HEK293 (cell line): ENCODE measurements around the gene NAA80.

Experiments used
- ZNF223 ChIP-seq: fragments of 450-650 bp; formaldehyde crosslinking; IDR thresholded peaks from 2 replicates; pipeline ENCODE4 v1.5.1; 2016; ENCODE audit warnings: missing biosample characterization, missing genetic modification characterization
- ZNF274 ChIP-seq, 2 experiments: fragments of 200-500 bp in 1 of 2; fragments of 450-650 bp in 1 of 2; sonication (Bioruptor generic) in 1 of 2; formaldehyde crosslinking in 1 of 2; IDR thresholded peaks; 2 replicates each; pipeline versions ENCODE4 v1.5.1 to v1.6.1; 2014 to 2016; ENCODE audit warnings: borderline replicate concordance in 1 of 2, inconsistent platforms in 1 of 2, low read length in 1 of 2, missing biosample characterization in 1 of 2, missing genetic modification characterization in 1 of 2
- ZNF571 ChIP-seq: fragments of 450-650 bp; formaldehyde crosslinking; IDR thresholded peaks from 2 replicates; pipeline ENCODE4 v1.5.0; 2017; ENCODE audit warnings: missing biosample characterization, missing genetic modification characterization
- ZNF707 ChIP-seq: fragments of 450-650 bp; formaldehyde crosslinking; IDR thresholded peaks from 2 replicates; pipeline ENCODE4 v1.5.1; 2016; ENCODE audit warnings: missing biosample characterization, missing genetic modification characterization
- ZNF776 ChIP-seq: fragments of 450-650 bp; formaldehyde crosslinking; IDR thresholded peaks from 2 replicates; pipeline ENCODE4 v1.5.0; 2017; ENCODE audit warnings: missing biosample characterization, missing genetic modification characterization, borderline replicate concordance
- TF ChIP-seq, protein P1 (sequence below): fragments of 450-650 bp; formaldehyde crosslinking; IDR thresholded peaks from 2 replicates; pipeline ENCODE4 v1.5.1; 2016; ENCODE audit warnings: missing biosample characterization, missing genetic modification characterization
- TF ChIP-seq, protein P2 (sequence below): fragments of 450-650 bp; formaldehyde crosslinking; IDR thresholded peaks from 2 replicates; pipeline ENCODE4 v1.5.1; 2016; ENCODE audit warnings: missing biosample characterization, missing genetic modification characterization

DNA sequence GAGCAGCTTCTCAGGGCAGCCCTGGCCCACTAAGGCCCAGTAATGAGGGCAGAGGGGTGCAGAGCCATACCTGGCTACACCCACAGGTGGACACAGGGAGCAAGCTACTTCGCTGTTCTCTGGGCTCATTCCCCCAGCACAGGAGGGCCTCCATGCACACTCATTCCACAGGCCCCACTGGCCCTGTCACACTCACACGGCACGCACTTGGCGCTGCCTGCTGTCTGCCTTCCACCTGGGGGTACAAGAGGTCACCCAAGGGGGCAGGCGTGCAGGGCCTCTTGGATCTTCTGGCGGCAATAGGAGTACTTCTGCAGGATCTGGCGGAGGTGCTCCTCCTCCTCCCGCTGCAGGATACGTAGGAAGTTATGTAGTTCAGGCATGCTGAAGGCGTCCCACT is 31.1 kb upstream of the NAA80 start:
- no peak for TF ChIP-seq ZNF776 (tag by site-specific recombination)
- TF ChIP-seq, protein P1, sequence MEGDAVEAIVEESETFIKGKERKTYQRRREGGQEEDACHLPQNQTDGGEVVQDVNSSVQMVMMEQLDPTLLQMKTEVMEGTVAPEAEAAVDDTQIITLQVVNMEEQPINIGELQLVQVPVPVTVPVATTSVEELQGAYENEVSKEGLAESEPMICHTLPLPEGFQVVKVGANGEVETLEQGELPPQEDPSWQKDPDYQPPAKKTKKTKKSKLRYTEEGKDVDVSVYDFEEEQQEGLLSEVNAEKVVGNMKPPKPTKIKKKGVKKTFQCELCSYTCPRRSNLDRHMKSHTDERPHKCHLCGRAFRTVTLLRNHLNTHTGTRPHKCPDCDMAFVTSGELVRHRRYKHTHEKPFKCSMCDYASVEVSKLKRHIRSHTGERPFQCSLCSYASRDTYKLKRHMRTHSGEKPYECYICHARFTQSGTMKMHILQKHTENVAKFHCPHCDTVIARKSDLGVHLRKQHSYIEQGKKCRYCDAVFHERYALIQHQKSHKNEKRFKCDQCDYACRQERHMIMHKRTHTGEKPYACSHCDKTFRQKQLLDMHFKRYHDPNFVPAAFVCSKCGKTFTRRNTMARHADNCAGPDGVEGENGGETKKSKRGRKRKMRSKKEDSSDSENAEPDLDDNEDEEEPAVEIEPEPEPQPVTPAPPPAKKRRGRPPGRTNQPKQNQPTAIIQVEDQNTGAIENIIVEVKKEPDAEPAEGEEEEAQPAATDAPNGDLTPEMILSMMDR (tag by site-specific recombination), result no peak
- no peak for TF ChIP-seq ZNF223 (tag by site-specific recombination)
- TF ChIP-seq, protein P2, sequence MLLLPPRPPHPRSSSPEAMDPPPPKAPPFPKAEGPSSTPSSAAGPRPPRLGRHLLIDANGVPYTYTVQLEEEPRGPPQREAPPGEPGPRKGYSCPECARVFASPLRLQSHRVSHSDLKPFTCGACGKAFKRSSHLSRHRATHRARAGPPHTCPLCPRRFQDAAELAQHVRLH (tag by site-specific recombination), result no peak
- no peak for TF ChIP-seq ZNF707 (tag by site-specific recombination)
- no peak for TF ChIP-seq ZNF274 (IDR thresholded peaks at IDR 0.05; ENCODE audit: low read length)
- no peak for TF ChIP-seq ZNF274 (tag by site-specific recombination; IDR thresholded peaks at IDR 0.05; ENCODE audit: borderline replicate concordance)
- no peak for TF ChIP-seq ZNF571
